Raji (cell line): ENCODE measurements around the gene KRT14.

Experiments used
- POLR2A ChIP-seq: IDR thresholded peaks from 2 replicates; pipeline ENCODE4 v1.6.1; 2011; ENCODE audit warnings: low read depth, low read length, control low read depth; ENCODE audit not compliant: insufficient read depth

The KRT14 gene

DNA sequence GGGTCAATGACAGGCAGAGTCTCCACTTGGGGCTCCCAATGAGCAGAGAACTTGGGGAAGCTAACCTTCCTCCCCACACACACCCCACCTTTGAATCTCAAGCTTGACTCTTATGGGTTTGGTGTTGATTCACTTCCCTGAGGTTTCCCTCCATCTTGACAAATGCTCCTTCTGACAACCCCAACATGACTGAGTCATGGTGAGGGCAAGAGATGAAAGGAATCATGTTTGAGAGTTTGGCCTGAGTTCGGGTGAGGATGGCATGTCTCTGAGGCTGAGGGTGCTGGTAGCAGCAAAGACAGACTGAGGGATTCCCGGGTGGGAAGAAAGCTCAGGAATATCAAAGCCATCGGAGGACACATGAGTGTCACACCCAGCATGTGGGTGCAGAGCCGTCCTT lies 33.5 kb downstream of the KRT14 start:
- no peak for TF ChIP-seq POLR2A

DNA sequence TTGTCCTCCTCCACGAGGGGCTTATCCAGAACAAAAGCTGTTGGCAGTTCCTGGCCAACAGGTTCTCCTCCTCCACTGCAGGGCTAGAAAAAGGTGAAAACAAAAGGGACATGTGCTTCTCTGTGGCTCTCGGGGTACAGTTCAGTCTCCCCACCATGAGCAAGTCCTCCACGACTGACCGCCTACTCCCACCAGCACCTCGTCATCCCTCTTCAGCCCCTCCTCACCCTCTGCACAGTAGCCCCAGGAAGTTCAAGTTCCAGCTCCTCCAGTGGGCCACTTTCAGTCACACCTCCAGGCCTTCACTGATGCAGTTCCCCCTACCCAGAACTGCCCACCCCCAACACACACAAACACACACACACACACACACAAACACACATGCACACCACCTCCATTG lies 34.2 kb downstream of the KRT14 start:
- TF ChIP-seq POLR2A: no peak

DNA sequence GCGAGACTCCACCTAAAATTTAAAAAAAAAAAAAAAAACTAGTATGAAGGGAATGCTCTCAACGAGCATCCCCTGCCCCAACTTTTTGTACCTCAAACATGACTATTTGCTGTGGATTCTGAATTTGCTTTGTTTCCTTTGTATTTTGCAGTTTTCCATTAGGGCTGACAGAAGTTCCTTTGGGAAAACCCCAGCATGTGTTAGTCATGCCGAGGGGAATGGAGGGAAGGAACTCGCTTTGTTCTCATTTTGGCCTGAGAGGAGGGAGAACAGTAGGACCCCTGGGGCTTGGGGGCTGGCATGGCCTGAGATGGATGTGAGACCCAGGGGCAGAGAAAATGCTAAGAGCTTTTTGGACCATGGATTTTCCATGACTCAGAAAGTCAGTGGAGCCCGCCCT lies 35.3 kb downstream of the KRT14 start:
- no peak for TF ChIP-seq POLR2A

DNA sequence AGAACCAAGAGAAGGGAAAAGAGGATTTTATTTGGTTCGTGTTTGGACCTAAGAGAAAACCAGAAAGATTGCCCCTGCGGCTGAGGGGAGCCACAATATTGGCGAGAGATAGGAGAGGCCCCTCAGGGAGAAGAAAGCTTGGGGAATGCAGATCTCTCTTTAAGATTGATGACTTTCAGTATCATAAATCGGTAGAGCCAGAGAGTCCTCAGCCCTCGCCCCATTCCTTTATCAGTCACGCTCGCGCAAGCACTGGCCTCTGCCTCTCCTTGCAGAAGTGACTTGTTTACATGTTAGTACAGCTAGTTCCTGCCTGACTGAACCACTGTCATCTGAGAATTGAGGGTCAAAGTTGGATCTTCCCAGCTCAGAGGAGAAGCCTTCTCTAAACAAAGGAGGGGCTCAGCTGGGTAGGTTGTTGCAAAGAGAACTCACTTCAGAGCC lies 37.1 kb downstream of the KRT14 start:
- no peak for TF ChIP-seq POLR2A

DNA sequence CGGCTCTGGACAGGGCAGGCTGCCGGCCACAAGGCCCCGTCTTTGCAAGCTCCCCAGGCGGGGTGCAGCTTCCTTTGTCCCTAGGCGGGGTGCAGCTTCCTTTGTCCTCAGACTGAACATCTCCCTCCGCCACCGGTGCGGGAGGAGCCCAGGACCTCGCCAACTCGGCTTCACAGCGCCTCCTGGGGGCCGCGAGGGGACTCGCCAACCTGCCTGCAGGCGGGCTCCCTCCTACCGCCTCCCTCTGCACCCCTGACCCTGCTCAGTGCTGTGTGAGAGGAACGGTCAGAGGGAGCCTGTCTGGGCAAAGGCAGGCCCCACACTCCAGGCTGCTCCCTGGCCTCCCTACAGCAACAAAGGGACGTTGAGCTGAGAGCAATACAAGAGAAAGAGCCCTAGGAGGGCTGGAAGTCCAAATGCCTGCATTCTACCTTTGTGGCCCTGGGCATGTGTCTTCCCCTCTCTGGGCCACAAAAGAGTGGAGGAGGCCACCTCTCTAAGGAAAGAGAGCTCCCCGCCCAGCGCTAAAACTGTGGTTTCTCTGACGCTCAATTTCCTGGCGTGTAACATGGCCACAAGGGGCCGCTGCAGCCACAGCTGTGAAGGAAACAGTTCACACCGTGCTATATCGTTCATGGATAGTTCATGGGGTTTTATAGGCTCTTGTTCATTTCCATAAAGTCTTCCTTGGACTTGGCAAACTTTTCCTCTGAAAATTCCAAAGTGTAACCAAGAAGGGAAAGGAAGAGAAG lies 37.7 kb downstream of the KRT14 start:
- no peak for TF ChIP-seq POLR2A

DNA sequence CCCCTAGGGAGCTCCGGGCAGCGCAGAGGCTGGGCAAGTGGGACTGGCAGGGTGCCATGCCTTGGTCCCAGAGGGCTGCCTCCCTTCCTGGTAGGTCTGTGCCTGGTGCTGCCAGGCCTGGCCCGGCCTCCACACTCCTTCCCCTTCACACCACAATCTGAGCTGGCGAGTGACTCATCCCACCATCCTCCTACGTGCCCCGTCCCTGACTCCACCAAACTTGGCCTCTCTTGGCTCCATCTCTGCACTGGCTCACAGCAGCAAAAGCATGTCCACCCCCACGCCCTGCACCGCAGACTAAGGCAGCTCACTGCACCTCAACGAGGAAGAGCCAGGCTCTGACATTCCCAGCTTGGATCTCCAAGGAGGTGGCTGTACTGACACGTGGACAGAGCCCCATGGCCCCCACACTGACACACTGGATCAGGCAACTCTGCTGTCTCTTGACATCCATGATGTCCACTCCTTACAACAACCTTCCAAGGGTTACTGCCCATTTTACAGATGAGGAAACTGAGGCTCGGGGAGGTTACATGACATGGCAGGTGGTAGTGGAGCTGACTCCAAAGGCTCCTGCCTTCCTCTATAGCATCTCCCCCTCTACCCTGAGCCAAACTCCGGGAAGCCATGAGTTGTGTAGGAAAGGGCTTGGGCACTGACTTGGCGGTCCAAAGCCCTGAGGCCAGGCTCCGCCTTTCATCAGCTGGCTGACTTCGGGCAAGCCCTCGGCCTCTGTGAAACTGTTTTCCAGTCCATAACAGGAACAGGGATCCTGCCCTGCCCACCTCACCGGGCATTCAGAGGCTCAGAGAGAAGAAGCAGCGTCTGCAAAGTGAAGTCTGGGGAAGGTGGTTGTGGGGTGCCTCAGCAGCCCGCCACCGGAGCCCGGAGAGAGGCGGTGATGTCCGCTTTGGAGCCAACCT lies 38.5 kb downstream of the KRT14 start:
- no peak for TF ChIP-seq POLR2A

DNA sequence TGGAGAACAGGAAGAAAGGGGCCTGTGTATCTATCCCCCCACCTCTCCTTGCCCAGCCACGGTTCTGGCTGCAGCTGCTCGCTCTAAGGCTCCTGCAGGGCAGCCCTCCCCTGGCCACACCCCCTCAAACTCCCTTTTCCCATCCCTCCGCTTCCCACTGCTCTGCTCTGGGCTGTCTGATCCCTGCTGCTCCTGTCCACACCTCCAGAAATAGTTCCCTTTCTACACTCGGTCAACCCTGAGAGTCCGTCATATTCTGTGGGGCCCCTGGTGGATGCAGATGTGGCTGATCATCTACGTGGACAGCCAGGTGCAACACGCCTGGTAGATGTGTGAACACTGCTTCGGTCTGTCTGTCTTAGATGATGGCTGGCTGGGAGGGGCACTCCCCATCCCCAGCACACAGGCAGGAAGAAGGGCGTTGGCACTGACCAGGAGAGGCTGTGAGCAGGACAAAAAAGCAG lies 39.3 kb downstream of the KRT14 start:
- no peak for TF ChIP-seq POLR2A

DNA sequence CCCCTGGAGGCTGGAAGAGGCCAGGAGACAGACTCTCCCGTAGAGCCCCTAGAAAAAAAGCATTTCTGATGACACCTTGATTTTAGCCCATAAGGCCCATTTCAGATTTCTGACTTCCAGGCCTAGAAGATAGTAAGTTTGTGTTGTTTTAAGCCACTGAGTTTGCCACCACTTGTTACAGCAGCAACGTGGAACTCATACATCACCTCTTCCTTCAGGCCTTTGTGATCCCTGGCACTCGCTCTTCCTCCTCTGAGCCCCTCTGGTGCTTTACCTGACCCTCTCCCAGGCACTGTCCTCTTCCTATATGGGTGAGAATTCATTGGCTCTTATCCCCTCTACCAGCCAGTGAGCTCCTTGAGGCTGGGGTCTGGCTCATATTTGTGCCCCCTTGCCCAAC lies 39.9 kb downstream of the KRT14 start:
- TF ChIP-seq POLR2A: no peak

DNA sequence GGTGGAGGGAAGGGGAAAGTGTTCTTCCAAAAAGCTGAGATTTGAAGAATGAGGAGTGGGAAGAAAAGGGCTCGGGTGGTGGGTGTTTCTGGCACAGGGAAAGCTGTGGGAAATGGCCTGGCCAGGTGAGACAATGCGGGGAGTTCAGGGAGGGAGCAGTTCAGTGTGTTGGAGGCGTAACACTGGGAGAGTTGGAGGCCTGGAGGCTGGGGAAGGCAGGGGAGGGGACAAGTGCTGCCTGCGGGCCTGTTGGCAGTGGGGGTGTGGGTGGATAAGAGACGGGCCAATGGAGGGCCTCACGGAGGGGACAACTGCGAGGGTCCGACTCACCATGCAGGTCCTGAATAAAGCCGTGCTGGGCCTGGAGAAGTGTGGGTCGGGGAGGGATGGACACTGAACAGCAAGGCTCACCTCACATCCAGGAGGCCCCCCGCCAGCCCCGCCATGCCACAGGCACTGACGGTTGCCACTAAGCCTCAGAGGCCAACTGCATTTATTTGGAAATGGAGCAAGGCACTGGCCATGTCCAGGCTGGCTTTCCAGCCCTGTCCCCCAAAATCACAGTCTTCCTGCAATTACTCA lies 40.8 kb downstream of the KRT14 start:
- TF ChIP-seq POLR2A: no peak

DNA sequence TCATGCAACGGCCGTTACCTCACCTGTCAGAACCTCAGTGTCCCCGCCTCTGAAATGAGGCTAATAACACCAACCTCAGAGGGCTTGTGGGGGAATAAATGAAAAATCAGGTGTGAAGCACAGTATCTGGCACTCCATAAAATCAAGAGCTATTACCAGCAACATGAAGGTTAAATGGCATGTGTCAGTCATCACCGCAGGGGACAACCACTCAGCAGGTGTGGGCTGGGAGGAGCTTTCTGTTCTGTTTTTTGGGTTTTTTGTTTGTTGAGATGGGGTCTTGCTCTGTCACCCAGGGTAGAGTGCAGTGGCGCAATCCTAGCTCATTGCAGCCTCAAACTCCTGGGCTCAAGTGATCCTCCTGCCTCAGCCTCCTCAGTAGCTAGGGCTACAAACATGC lies 41.8 kb downstream of the KRT14 start:
- no peak for TF ChIP-seq POLR2A

DNA sequence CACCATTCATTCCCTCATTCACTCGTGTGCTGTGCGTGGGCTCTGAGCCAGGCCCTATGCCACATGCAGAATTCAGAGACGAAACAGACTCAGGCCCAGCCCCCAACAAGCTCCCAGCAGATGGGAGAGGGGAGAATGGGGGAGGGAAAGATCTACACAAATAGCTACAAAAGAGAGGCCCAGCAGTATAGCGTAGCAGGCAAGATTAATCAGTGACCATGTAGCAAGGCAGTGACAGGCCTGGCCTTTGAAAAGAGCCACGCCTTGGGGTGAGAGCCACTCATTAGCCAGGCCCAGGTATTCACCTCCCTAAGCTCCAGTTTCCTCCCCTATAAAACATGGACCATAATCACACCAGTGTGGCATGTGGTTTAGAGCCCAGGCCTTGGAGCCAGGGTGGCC lies 42.2 kb downstream of the KRT14 start:
- no peak for TF ChIP-seq POLR2A

DNA sequence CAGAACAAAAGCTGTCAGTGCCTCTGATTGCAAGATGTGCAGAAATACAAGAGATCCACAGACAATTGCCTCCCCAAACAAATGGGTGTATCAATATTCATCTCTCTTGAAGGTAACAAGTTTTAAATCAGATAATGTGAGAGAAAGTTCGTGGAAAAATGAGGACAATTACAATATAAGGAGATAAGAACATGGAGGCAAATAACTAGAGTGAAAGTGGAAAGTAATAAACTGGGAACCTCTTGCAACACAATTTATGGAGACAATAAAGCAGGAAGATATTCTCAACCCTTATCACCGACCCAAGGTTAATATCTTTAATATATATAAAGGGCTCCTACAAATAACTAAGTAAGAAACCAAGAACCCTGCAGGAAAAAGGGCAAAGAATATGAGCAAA lies 44.3 kb downstream of the KRT14 start:
- TF ChIP-seq POLR2A: no peak

DNA sequence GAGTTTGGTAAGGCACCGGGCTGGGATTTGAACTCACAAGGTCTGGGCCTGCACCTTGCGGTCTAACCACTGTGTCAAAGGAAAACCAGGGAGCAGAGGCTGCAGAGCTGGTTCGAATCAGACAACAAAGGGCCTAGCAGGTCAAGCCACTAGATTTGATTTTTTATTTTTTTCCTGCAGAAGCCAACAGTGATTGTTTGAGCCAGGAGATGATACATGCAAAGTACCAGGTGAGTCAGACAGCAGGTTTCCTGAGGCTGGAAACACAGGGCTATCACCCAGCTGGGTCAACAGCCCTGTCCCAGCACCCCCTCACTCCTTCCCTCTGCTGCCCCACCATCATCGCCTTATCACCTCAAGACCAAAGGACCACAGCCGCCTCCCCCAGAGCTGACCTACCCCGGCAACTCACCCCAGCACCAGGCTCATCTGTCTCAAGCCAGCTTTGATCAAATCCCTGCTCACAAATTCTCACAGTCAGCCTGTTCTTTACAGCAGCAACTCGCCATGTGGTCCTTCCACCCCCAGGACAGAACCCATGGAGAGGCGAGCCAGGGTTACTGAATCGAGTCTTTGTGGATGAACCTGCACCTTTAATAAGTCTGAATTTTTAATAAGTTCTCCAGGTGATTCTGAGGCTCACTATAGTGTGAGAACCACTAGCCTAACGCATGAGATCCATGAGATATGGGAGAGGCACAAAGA lies 45.6 kb downstream of the KRT14 start:
- TF ChIP-seq POLR2A: no peak

DNA sequence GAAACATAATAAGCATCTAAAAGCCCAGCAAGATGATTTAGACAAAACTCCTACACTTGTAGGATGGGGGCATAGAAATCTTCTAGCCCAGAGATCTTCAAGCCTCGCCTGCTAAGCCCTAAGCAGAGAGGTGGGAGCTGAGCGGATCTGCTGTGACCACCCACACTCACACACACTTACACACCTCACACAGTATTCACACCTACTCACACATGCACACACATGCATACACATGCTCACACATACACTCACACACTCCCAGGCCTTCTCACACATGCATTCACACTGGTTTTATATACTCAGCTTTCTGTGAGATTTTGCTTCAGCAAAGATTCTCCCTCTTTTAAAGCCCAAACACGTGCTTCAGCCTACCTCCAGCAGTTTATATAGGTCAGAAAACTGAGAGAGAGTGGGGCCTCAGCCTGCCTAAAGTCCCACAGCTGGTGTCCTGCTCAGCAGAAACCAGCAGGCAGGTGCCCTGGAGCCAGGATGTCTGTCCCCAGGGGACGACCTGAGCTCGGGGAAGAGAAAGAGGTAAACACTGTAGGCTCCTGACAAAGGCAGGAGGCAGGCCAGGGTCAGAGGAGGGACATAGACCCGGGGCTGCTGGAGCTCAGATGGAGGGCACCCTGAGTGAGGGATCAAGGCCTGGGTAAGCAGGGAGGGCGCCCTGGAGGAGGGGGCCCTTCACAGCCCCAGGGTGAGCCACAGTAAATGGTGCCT lies 46.6 kb downstream of the KRT14 start:
- no peak for TF ChIP-seq POLR2A

DNA sequence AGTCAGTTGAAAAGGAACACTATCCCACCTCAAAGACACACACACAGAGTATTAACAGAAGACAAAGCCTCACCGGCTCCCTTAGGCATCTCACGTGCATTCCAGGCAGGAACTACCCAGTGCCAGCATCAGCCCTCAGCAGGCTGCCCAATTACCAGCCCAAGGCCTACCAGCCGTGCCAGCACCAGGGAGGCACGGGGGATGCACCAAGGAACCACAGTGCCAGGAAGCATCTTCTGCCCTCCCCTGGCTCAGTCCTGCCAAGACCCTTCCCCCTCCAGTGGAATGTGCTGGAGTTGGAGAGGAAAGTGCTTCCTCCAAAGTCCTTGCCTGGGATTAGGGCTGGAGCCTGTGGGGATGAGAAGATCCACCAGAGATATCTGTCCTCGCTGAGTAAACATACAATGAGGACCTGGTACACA lies 47.6 kb downstream of the KRT14 start:
- no peak for TF ChIP-seq POLR2A

DNA sequence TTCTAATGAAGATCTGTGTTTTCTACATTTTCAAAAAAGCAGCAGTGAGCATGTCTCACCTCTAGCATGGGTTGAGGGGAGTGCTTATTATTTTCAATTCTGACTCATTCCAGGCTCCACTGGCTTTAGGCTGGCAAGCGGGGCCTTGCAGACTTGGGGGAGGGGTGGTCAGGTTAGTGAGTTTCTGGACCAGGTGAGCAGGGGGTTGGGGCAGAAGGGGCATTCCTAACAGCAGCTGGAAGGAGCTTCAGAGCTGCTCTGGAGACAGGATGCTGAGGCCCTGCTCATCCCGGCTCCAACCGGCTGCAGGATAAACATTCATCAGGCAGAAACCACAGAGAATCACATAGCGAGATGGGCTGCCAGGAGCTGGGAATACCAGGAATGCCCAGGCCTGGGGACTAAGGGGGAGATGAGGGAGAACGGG lies 48.1 kb downstream of the KRT14 start:
- no peak for TF ChIP-seq POLR2A
